WI38 (cell line): ENCODE results near the gene C16orf78.

Experiments
- H3K4me3 ChIP-seq: 2 replicates; pipeline ENCODE4 v1.5.1; 2011; ENCODE audit warnings: low read depth, mild to moderate bottlenecking, control low read depth, low read length
- CTCF ChIP-seq: IDR thresholded peaks from 2 replicates; pipeline ENCODE4 v1.5.1; 2012; ENCODE audit warnings: low read depth, mild to moderate bottlenecking, control low read depth, low read length

The C16orf78 gene

GRCh38 chr16:49410226-49410625, 36.6 kb downstream of the C16orf78 start:
- TF ChIP-seq CTCF = no peak
- no peak overlapping the region for H3K4me3 ChIP-seq

DNA sequence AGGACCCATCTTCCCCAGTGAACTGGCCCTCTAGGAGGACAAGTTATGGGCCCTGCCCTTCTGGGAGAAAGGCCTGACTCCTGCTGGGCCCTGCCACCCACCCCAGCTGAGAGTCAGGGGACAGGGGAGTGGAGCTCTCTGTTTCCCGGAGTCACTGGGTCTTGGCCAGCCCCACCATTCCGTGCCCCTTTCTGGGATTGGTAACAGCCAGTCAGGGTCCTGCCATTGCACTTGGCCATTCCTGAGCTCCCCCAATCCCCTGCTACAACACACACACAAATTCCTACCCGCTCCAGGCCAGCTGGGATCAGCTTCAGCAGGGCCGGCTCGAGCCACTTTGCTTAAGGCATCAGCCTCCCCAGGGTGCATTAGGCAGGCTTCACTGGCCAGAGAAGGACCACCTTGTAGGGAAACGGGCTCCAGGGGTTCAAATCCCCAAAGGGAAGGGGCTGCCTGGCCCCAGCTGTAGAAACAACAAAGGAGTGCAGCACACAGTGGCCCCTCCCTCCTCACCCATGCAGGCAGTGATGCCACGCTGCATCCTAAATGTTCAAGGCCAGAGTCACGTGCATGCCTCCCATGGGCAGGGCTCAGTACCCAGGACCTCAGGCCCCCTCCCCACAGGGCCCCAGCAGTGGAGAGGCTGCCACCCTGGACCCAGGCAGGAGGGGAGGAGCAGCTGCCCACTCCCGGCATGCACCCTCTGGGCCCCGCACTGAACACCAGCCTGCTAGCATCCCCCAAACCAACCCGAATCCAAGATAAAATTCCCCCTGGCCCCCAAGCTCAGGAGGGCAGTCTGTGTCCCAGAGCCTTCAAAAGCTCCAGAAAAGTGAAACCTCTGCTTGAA, 37.7 kb downstream of the C16orf78 start:
- no peak for TF ChIP-seq CTCF
- no peak overlapping the region for H3K4me3 ChIP-seq

- no peak overlapping the region for H3K4me3 ChIP-seq
- no peak for TF ChIP-seq CTCF
Observed at GRCh38 chr16:49414671-49415070, 41.1 kb downstream of the C16orf78 start.

DNA sequence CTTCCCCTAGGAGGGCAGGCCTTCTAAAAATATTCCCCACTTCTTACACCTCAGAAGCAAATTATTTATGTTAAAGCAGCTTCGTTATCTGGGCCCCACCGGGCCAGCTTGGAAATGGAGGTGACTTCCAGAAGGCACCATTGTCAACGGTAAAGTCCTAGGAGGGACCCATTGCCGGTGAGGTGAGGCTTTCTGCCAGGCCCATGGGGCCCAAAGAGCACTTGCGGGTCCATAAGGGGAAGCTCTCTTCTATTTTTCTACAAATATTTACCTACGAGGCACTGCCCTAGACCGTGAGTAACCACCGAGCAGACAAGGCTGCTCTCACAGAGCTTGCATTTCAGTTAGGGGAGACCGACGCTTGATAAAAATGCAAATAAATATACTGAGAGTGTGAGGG, 41.5 kb downstream of the C16orf78 start:
- TF ChIP-seq CTCF = no peak
- no peak overlapping the region for H3K4me3 ChIP-seq

DNA sequence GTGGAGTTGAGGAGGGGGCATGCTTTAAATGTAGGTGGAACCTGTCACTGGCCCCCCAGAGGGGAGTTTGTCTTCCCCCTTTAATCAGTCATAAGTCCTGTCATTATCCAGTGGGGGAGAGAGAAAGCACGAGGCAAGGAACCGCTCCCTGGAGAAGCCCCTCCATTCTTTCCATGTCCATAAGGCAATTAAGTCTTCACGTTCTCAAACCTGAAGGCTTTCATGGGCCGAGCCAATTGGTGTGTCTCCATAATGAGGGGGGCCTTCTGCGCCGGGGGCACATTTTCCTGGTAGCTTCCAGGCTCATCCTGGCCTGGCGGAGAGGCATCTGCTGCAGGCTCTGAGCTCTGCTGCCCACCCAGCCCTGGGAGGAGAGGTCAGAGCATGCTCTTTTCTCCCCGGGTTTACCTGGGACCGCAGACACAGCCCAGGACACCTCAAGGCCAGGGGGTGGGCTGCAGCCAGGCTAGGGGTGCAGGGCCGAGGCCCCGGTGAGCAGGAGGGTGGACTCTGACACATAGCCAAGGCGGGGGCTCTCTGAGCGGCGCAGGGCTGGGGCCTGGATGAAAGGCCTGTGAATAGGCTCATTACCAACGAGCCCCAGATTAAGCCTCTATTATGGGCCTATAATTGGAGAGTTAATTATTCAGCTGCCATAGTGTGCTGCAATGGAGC, 42.5 kb downstream of the C16orf78 start:
- H3K4me3 ChIP-seq = no peak overlapping the region
- no peak for TF ChIP-seq CTCF

GRCh38 chr16:49417354-49417753, 43.8 kb downstream of the C16orf78 start:
- TF ChIP-seq CTCF = no peak
- H3K4me3 ChIP-seq = no peak overlapping the region

GRCh38 chr16:49419006-49419405, 45.4 kb downstream of the C16orf78 start:
- TF ChIP-seq CTCF = no peak
- no peak overlapping the region for H3K4me3 ChIP-seq
